Activated CD4-positive, alpha-beta memory T cell treated with anti-CD3 and anti-CD28 coated beads, Interleukin-2, amount 10 ng/mL, durations not matched to agents 7 days and 5 days (primary cell): ENCODE results near the gene TMEM132A. TPM values are rescaled to one million over a fixed set of nuclear protein-coding genes. Genes with fewer than 3 reads are reported as not detected.
"Not testable (repeated sequence)": the region's sequence is repeated elsewhere in the genome, so short reads cannot be mapped to it uniquely, and the experiment has no call there.

Experiments
- CTCF ChIA-PET: fragments of 350-600 bp; sonication (Branson Sonifier 250); formaldehyde crosslinking; loops from one replicate; lab custom pipeline; 2021; ENCODE audit warnings: antibody characterized with exemption, inconsistent platforms; lab: Charles Lee
- POLR2A ChIA-PET: fragments of 350-600 bp; sonication (Branson Sonifier 250); formaldehyde crosslinking; loops from one replicate; lab custom pipeline; 2021; ENCODE audit warnings: antibody characterized with exemption; lab: Charles Lee
- DNase-seq: peaks from one replicate; pipeline ENCODE4 v3.0.0-alpha.2; 2020
- H3K27ac Mint-ChIP-seq: one replicate; pipeline ENCODE4 v1.8.0; 2021; ENCODE audit warnings: mild to moderate bottlenecking, mixed read lengths
- H3K27me3 Mint-ChIP-seq: one replicate; pipeline ENCODE4 v1.8.0; 2021; ENCODE audit warnings: mixed read lengths
- H3K36me3 Mint-ChIP-seq: one replicate; pipeline ENCODE4 v1.8.0; 2021; ENCODE audit warnings: low read depth, mixed read lengths
- H3K4me1 Mint-ChIP-seq: one replicate; pipeline ENCODE4 v1.8.0; 2021; ENCODE audit warnings: mixed read lengths
- H3K4me3 Mint-ChIP-seq: one replicate; pipeline ENCODE4 v1.8.0; 2021; ENCODE audit warnings: mild to moderate bottlenecking, mixed read lengths
- H3K9me3 Mint-ChIP-seq: one replicate; pipeline ENCODE4 v1.8.0; 2021; ENCODE audit warnings: mixed read lengths
- total RNA-seq, 2 experiments: library from RNA; stranded (reverse); gene quantifications; one replicate each; pipeline ENCODE4 v1.2.3, GENCODE V29; 2021

Gene TMEM132A
- total RNA-seq, 2 experiments from 2014 or later, result 0.30 TPM; not detected in 1

GRCh38 chr11:60908803-60909202 is 15.5 kb upstream of the TMEM132A start:
- no peak for DNase-seq
- Mint-ChIP-seq H3K36me3 (peaks cover 6% of the 10 kb centered on the region), H3K4me1 (peaks cover 52% of the 10 kb centered on the region), H3K9me3 (no peaks in the 10 kb centered on the region), H3K27me3 (peaks cover 16% of the 10 kb centered on the region), H3K27ac (no peak overlapping the region), H3K4me3 (no peak overlapping the region)
- POLR2A ChIA-PET, result no interaction called here
- CTCF ChIA-PET, result no interaction called here

DNA sequence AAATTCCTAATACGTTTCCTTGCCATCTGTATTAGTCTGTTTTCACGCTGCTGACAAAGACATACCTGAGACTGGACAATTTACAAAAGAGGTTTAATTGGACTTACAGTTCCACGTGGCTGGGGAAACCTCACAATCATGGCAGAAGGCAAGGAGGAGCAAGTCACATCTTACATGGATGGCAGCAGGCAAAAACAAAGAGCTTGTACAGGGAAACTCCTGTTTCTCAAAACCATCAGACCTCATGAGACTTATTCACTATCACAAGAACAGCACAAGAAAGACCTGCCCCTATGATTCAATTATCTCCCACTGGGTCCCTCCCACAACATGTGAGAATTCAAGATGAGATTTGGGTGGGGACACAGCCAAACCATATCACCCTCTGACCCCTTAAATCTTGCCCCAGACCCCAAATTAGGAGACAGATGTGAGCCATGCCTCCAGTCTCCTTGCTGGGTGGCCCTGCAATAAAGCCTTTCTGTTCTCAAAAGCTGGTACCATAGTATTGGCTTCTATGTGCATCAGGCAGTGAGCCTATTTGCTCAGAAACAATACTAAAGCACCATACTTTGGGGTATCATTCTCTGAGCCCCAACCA is 14.5 kb upstream of the TMEM132A start:
- H3K36me3 Mint-ChIP-seq, POLR2A ChIA-PET, DNase-seq, H3K4me3 Mint-ChIP-seq, H3K27ac Mint-ChIP-seq, CTCF ChIA-PET, H3K9me3 Mint-ChIP-seq: not testable (repeated sequence)
- Mint-ChIP-seq H3K27me3 (peaks cover 16% of the 10 kb centered on the region), H3K4me1 (peaks cover 42% of the 10 kb centered on the region)

- DNase-seq, result no peak
- peaks cover 38% of the 10 kb centered on the region for H3K4me1 Mint-ChIP-seq
- H3K9me3 Mint-ChIP-seq, result no peaks in the 10 kb centered on the region
- ChIA-PET POLR2A (no interaction called here), CTCF (no interaction called here)
- H3K4me3 Mint-ChIP-seq, result no peak overlapping the region
- no peak overlapping the region for H3K27ac Mint-ChIP-seq
- H3K36me3 Mint-ChIP-seq, result peaks cover 4% of the 10 kb centered on the region
- peaks cover 16% of the 10 kb centered on the region for H3K27me3 Mint-ChIP-seq
These were observed 14.0 kb upstream of the TMEM132A start for GRCh38 chr11:60910281-60910687.

DNA sequence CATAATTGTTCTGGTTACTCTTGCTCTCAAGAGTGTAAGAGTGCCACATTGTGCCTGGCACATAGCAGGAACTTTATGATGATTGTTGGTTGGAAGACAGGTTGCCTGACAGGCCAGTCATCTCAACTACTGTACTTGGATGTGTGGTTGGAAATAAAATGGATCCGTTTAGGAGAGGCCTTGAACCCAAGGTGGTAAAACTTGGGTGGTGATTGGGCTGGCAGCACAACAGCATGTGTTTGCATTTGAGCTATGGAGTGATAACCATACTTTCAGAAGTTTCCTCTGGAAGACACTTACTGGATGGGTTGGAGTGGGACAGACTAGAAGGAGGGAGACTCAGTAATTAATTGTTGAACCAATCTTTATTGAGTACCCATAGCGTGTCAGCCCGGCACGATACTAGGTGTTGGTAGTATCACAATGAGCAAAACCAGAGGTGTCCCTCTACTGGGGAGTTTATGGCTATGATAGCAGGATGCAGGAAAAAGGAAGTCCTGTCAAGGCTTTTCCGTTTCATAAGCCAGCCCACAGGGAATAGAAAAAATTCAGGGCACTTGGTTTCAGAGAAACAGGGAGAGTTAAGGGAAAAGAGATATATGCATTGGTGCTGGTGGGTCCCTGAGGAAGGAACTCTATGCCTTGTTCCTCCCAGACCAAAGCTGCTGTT is 13.4 kb upstream of the TMEM132A start:
- ChIA-PET POLR2A (no interaction called here), CTCF (no interaction called here)
- Mint-ChIP-seq H3K4me1 (peaks cover 40% of the 10 kb centered on the region), H3K36me3 (peaks cover 4% of the 10 kb centered on the region), H3K27me3 (peaks cover 16% of the 10 kb centered on the region), H3K4me3 (no peak overlapping the region), H3K27ac (no peak overlapping the region), H3K9me3 (no peaks in the 10 kb centered on the region)
- DNase-seq, result no peak

DNA sequence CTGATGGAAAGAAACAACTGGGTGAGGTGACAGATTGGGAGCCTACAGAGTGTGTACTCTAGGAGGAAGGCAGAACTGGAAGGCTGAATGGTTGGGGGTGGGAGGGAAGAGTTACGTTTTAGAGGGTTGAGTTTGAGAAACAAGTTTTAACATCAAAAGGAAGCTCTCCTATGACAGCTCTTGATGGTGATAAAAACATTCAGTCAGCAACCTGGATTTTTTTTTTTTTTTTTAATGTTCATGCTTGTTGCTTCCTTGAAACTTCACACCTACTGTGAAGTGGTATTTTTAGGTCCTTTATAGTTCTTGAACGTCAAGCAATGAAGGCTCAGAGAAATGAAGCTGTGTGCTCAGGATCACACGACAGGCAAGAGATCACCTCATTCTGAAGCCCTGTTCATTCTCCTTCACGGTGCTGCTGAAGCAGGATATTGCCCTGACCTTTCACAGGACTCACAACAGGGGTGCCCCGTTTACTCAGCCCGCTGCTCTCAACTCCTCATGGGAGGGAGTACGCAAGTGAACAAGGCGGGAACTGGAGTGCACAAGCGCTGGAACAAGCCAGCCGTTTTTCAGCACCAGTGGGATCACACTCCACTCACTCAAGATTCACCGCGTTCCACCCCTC is 11.9 kb upstream of the TMEM132A start:
- ChIA-PET CTCF (interaction anchor here (1.4 to 4.9 kb wide), 4 partner anchors 9 to 275 kb away, joined by 5 to 52 read pairs (median 7); partner anchors contain the start of gene PRPF19), POLR2A (interaction anchor here (0.7 to 1.9 kb wide), 7 partner anchors 9 to 518 kb away, joined by 3 to 5 read pairs (median 5); partner anchors contain the start of genes CPSF7, SDHAF2 and TMEM132A)
- Mint-ChIP-seq H3K27ac (peak overlapping the region; percentile 44), H3K4me1 (peaks cover 45% of the 10 kb centered on the region), H3K4me3 (peak overlapping the region; percentile 3), H3K27me3 (peaks cover 16% of the 10 kb centered on the region), H3K9me3 (no peaks in the 10 kb centered on the region), H3K36me3 (peaks cover 10% of the 10 kb centered on the region)
- DNase-seq, result no peak

GRCh38 chr11:60912851-60913528 is 11.3 kb upstream of the TMEM132A start:
- Mint-ChIP-seq H3K27ac (no peak overlapping the region), H3K4me3 (peak overlapping the region; percentile 96), H3K36me3 (peaks cover 10% of the 10 kb centered on the region), H3K27me3 (peaks cover 16% of the 10 kb centered on the region), H3K4me1 (peaks cover 43% of the 10 kb centered on the region), H3K9me3 (no peaks in the 10 kb centered on the region)
- POLR2A ChIA-PET, result interaction anchor here (0.6 to 4.4 kb wide), 15 partner anchors 8 to 517 kb away, joined by 3 to 66 read pairs (median 4); partner anchors contain the start of genes CPSF7, PRPF19, SDHAF2 and TMEM132A
- CTCF ChIA-PET, result interaction anchor here (0.9 to 4.9 kb wide), 13 partner anchors 10 to 603 kb away, joined by 3 to 52 read pairs (median 5); partner anchors contain the start of genes CYB561A3, PRPF19 and TMEM138
- no peak for DNase-seq

DNA sequence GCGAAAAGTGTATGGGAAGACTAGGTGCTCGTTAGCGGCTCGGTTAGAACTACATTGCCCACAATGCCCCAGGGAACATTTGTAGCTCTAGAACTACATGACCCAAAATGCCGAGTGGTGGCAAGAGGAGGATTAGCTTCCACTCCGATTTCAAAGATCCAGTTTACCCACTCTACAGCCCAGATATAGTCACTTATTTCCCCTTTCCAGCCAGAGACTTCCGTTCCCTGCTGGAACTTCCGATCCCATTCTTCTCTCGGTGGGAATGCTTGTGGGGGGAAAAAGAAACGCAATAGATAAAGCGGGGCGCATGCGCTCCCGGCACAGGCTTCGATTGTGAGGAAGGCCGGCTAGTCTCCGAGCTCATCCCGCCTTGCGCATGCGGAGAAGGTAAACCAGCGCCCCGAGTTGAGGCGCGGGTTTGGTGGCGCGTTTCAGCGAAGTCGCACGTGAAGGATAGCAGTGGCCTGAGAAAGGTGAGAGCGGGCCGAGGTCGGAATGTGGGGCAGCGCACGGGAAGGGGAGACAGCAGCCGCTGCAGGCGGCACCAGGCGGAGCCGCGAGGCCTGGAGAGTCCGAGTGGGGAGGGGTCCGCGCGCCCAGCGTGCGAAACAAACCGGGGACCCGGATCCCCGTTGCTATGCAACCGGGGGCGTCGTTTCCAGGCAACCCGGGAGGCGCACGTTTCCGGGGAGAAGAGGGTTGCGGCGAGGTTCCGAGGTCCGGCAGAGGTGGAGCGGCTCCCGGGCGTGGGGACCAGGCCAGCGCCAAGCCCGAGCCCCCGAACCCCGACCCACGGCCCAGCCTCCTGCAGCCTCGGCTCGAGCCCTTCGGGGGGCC is 10.2 kb upstream of the TMEM132A start, which contains the start of gene TMEM109:
Gene TMEM109 (plus strand): TSS at position 366 of the 840 bp plus-strand sequence. CDS start 5,536 bp downstream, outside the sequence.
- ChIA-PET CTCF (interaction anchor here (0.8 to 4.9 kb wide), 17 partner anchors 11 to 602 kb away, joined by 3 to 52 read pairs (median 4); partner anchors contain the start of genes CYB561A3, PRPF19 and TMEM138), POLR2A (interaction anchor here (0.6 to 4.4 kb wide), 17 partner anchors 9 to 516 kb away, joined by 3 to 66 read pairs (median 5); partner anchors contain the start of genes CPSF7, PRPF19, SDHAF2 and TMEM132A)
- Mint-ChIP-seq H3K27ac (peak within 1 kb of the TSS; percentile 95), H3K9me3 (no peaks in the 10 kb centered on the region), H3K36me3 (peaks cover 10% of the 10 kb centered on the region), H3K4me1 (peaks cover 46% of the 10 kb centered on the region), H3K27me3 (peaks cover 7% of the 10 kb centered on the region), H3K4me3 (peak within 1 kb of the TSS; percentile 96)
- peak; percentile 88 for DNase-seq

- ChIA-PET POLR2A (interaction anchor here (0.8 to 4.4 kb wide), 18 partner anchors 9 to 477 kb away, joined by 3 to 66 read pairs (median 5); partner anchors contain the start of genes CYB561A3, PRPF19, TMEM132A and TMEM138), CTCF (interaction anchor here (0.8 to 4.9 kb wide), 26 partner anchors 7 to 273 kb away, joined by 3 to 52 read pairs (median 4); partner anchors contain the start of gene PRPF19)
- Mint-ChIP-seq H3K36me3 (peaks cover 12% of the 10 kb centered on the region), H3K27ac (peak overlapping the region; percentile 90), H3K9me3 (no peaks in the 10 kb centered on the region), H3K4me3 (peak overlapping the region; percentile 96), H3K4me1 (peaks cover 48% of the 10 kb centered on the region), H3K27me3 (no peaks in the 10 kb centered on the region)
- peak; percentile 44 for DNase-seq
These were observed 9.5 kb upstream of the TMEM132A start for GRCh38 chr11:60914633-60915247.

GRCh38 chr11:60915248-60915914 is 8.9 kb upstream of the TMEM132A start:
- ChIA-PET CTCF (interaction anchor here (0.7 to 4.9 kb wide), 28 partner anchors 8 to 272 kb away, joined by 3 to 52 read pairs (median 3); partner anchors contain the start of gene PRPF19), POLR2A (interaction anchor here (0.6 to 4.4 kb wide), 23 partner anchors 9 to 476 kb away, joined by 3 to 66 read pairs (median 5); partner anchors contain the start of genes CYB561A3, PRPF19, TMEM132A and TMEM138)
- peak; percentile 84 for DNase-seq
- H3K9me3 Mint-ChIP-seq, result no peaks in the 10 kb centered on the region
- H3K27me3 Mint-ChIP-seq, result no peaks in the 10 kb centered on the region
- peaks cover 48% of the 10 kb centered on the region for H3K4me1 Mint-ChIP-seq
- peak overlapping the region; percentile 90 for H3K27ac Mint-ChIP-seq
- peak overlapping the region; percentile 96 for H3K4me3 Mint-ChIP-seq
- peaks cover 19% of the 10 kb centered on the region for H3K36me3 Mint-ChIP-seq

DNA sequence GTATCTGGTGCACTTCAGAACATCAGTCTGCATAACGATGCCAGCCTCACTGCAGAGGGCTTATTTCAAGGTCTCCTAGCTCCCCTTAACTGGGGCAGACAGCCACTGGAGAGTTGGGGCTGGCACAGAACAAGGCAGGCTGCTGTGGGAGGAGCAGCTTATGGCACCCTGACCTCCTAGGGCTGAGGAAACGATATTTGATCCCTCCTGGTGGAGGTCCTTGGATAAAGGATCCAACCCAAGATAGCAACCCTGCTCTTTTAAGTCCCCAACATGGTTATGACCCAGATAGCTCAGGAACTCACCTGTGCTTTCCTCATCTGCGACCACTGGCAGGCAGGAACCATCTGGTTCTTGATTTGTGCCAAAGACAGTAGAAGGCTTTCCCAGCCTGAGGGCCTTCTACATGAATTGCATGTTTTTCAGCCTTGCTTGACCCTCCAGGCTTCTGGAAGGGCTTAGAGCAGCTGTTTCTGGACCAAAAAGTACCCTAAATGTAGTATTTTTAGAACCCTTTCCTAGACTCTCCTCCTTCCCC is 7.5 kb upstream of the TMEM132A start:
- CTCF ChIA-PET, result interaction anchor here (0.5 to 2.2 kb wide), 4 partner anchors 13 to 271 kb away, joined by 3 to 9 read pairs (median 3); no protein-coding TSS in a partner anchor
- DNase-seq, result no peak
- peaks cover 43% of the 10 kb centered on the region for H3K4me1 Mint-ChIP-seq
- no peaks in the 10 kb centered on the region for H3K27me3 Mint-ChIP-seq
- H3K27ac Mint-ChIP-seq, result no peak overlapping the region
- H3K9me3 Mint-ChIP-seq, result no peaks in the 10 kb centered on the region
- no peak overlapping the region for H3K4me3 Mint-ChIP-seq
- peaks cover 32% of the 10 kb centered on the region for H3K36me3 Mint-ChIP-seq
- POLR2A ChIA-PET, result interaction anchor here (1.1 to 4.4 kb wide), 4 partner anchors 12 to 475 kb away, joined by 3 to 66 read pairs (median 4); partner anchors contain the start of genes PRPF19 and VPS37C
